GM18499 (cell line): ENCODE data around the gene CFAP298.
"Not testable (repeated sequence)": the region's sequence is repeated elsewhere in the genome, so short reads cannot be mapped to it uniquely, and the experiment has no call there.

Experiments
- ATAC-seq: cut with Tn5 transposase; IDR thresholded peaks from one replicate; pipeline ENCODE4 v1.9.1; 2021; ENCODE audit warnings: moderate number of reproducible peaks; ENCODE audit not compliant: insufficient read depth, unreplicated experiment

Gene CFAP298

DNA sequence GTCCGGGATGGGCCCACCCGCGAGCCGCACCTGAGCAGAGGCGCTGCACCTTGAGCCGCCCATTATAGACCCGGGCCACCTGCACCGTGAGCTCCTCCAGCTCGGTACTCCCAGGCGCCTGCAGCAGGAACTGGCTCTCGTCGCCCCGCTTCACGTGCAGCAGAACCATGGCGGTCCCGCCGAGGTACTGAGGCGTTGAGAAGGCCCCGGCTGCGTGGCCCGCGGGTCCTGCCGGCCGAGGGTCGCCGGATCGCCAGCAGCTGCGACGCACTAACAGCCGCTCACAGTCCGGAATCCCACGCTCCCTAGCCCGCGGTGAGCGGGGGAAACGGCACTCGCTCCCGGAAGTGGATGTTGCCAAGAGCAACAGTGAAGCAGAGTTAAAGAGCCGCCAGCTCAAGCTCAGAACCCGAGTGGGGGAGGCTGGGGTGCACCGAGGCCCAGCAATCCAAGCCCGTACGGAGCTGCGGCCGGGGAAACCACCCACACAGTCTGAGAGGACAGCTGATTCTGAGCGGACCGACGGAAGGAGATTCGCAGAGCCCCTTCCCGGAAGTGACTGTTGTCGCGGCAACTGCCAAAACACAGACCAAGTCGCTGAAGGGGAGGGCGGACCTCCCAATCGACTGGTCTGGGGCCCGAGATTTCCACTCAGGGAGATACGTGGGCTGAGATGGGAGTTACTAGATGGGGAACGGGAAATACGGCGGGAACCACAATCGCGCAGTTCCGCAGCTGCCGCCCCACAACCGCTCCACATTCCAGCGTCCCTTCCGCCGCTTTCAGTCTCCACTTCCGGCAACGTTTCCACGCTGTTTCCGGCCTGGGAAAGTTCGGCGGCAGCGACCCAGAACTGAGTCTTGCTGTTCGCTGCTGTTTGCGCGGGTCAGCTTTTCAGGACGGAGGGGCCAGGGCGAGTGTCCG, at the start of gene CFAP298:
Gene CFAP298 (minus strand): TSS at position 303 of the 924 bp plus-strand sequence. CDS start 134 bp downstream, at position 169.
- peak; percentile 90 for ATAC-seq

DNA sequence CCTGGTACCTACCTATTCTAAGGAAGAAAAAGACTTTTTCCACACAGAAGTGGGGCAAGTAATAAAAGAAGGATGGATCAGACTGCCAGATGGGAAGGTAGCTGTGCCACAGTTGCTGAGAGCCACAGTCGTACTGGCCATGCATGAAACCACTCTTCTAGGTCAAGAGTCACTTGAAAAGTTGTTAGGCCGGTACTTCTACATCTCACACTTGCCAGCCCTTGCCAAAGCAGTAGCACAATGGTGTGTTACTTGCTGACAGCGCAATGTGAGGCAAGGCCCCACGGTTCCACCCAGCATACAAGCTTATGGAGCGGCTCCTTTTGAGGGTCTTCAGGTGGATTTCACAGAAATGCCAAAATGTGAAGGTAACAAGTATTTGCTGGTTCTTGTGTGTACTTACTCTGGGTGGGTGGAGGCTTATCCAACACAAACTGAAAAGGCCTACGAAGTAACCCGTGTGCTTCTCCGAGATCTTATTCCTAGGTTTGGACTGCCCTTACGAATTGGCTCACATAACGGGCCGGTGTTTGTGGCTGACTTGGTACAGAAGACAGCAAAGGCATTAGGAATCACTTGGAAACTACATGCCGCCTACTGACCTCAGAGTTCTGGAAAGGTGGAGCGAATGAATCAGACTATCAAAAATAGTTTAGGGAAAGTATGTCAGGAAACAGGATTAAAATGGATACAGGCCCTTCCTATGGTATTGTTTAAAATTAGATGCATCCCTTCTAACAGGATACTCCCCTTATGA, 49.0 kb upstream of the CFAP298 start:
- not testable (repeated sequence) for ATAC-seq

GRCh38 chr21:32658524-32658923, 46.3 kb upstream of the CFAP298 start:
- ATAC-seq, result no peak

DNA sequence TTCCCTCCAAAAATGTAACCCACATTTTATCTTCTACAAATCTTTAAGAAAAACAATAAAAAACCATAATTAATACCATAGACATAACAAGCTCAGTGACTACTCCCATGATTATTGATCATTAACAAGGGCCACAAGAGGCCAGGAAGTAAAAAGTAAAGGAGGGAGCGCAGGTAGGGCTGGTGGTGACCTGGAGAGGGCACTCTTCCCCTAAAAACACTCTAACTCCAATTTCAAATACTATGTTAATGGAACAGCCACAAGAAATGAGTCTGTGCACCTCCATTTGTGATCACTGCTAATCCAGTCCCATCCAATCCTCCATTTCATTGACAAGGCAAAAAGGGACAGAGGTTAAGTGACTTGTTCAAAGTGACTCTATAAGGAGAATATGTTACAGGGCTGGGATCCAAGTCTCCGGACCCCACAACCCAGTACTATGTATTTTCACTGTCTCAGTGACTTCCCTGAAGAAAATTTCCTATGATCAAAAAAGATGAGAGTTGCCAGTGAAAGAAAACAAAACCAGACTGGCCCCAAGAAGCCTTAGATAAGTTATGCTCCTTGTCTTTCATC, 41.2 kb upstream of the CFAP298 start:
- no peak for ATAC-seq

GRCh38 chr21:32648165-32648564, 36.0 kb upstream of the CFAP298 start:
- no peak for ATAC-seq

DNA sequence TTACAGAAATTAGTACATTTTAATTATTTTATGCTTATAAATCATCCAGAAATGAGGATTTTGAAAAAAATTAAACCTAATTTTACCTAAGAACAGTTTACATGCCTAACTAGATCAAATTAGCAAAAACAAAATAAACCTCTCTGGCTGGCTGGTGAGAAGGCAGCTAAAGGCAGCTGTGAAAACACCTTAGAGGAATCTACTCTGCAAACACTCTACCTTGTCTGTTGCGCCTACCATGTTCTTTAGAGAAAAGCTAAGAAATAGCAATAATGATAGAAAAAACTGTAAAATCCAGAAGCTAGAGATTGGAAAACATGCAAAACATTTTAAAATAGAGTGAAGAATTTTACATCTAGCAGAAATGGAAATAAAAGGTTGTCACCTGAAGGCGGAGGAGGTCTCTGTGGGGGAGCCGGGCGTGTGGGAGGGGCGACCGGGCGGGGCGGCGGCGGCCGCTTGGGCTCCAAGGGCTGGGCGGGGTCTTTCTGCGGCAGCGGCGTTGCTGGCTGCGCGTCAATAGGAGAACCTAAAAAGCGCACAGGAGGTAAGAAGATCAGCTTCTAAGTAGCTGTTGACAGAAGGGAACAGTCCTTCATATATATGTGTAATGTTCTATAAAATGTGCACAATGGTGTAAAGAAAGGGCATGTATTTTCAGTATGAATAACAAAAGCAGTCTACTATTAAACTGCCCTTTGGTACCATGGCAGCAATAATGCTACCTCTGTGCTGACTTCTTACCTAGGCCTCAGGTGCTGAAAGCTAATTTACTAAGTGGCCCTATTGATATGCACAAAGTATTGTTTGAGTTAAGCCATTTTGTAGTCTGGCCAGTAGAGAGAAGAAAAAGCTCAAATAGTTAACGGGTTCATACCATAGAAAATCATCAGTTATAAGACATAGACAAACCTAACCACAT, 33.3 kb upstream of the CFAP298 start:
- no peak for ATAC-seq

- ATAC-seq, result no peak
Observed at GRCh38 chr21:32641710-32642698, 29.8 kb upstream of the CFAP298 start.

- no peak for ATAC-seq
Observed at GRCh38 chr21:32626621-32627196, 14.5 kb upstream of the CFAP298 start.

GRCh38 chr21:32618218-32618617, 6.0 kb upstream of the CFAP298 start:
- not testable (repeated sequence) for ATAC-seq

DNA sequence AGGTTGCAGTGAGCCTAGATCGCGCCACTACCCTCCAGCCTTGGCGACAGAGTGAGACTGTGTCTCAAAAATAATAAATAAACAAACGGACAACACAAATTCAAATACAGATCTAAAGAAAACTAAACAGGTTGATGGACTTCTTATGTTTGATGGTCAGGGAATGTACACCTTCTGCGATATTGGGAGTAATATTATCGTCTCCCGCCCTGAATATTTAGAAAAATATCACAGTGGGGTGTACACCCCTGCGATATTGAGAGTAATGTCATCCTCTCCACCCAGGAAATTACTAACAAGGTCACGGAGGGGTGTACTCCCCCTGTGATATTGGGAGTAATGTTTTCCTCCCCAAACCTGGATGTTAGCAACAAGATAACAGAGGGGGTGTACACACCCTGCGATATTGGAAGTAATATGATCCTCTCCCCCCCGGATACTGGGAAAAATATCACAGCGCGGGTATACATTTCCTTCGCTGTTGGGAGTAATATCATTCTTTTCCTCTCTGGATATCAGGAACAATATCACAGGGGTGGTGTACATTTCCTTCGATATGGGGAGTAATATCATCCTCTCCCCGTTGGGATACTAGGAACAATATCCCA, 1.4 kb upstream of the CFAP298 start:
- no peak for ATAC-seq

- ATAC-seq, result no peak
Observed at GRCh38 chr21:32612999-32613337, 791 bp upstream of the CFAP298 start.

DNA sequence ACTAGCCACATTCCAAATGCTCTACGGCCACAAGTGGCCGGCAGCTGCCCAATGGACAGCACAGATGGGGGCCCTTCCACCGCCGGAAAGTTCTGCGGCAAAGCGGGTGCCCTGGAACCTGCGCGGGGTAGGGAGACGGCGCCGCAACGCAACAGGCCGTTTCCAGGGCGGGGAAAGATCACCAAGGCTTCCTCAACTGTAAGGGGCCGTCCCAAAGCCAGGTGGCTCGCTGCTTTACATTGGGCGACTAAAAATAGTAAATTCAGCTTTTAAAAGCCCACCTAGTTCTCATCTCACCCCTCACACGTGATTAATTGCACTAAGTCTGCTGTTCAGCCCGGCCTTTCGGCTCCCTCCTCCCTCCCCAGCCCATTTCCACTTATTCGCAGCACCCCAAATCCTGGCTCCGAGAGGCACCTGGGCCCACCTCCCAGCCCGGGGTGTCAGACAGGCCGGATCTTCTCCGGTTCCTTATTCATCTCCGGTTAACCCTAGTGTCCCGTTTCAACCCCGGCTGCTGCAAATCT, 643 bp downstream of the CFAP298 start:
- no peak for ATAC-seq

DNA sequence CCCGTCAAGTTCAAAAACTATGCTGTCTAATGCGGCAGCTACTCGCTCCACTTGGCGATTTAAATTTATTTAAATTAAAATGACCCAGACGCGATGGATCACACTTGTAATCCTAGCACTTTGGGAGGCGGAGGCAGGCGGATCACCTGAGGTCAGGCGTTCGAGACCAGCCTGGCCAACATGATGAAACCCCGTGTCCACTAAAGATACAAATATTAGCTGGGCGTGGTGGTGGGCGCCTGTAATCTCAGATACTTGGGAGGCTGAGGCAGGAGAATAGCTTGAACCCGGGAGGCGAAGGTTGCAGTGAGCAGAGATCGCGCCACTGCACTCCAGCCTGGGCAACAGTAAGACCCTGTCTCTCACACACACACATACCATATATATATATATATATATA, 1.2 kb downstream of the CFAP298 start:
- not testable (repeated sequence) for ATAC-seq

GRCh38 chr21:32608851-32609250, 3.3 kb downstream of the CFAP298 start:
- no peak for ATAC-seq

GRCh38 chr21:32605469-32605868, 6.7 kb downstream of the CFAP298 start:
- no peak for ATAC-seq

GRCh38 chr21:32604464-32604863, 7.7 kb downstream of the CFAP298 start:
- ATAC-seq, result no peak

- ATAC-seq, result no peak
Observed at GRCh38 chr21:32603131-32603530, 9.0 kb downstream of the CFAP298 start.

DNA sequence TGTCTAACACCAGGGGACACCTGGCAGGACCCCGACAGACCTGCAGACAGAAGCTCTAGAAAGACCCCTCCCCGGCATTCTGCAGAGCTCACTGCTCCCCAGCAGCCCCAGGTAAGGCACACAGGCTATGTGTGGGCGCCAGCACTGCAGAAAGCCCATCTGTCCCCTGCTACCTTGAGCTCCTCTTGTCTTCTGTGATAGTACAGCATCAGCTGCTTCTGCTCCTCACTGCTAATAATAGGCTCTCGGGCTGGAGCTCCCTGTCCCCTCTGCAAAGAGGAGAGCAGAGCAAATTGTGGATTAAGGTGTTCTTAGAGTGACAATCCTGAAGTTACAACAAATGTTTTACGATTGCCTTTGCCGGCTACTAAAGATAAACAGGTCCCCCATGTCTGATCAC, 10.1 kb downstream of the CFAP298 start:
- ATAC-seq, result no peak
